GM18499 (cell line): ENCODE measurements around the gene UBL4B.

Source experiments
- ATAC-seq: cut with Tn5 transposase; IDR thresholded peaks from one replicate; pipeline ENCODE4 v1.9.1; 2021; ENCODE audit warnings: moderate number of reproducible peaks; ENCODE audit not compliant: insufficient read depth, unreplicated experiment

UBL4B gene

GRCh38 chr1:110112656-110113055, 413 bp downstream of the UBL4B start:
- no peak for ATAC-seq

GRCh38 chr1:110113551-110113950, 1.3 kb downstream of the UBL4B start:
- ATAC-seq, result no peak

- no peak for ATAC-seq
These were observed 1.9 kb downstream of the UBL4B start for GRCh38 chr1:110114173-110114572.

- no peak for ATAC-seq
These were observed 2.5 kb downstream of the UBL4B start for GRCh38 chr1:110114784-110115183.

GRCh38 chr1:110118636-110119396, 6.6 kb downstream of the UBL4B start:
- ATAC-seq, result no peak

- no peak for ATAC-seq
These were observed 7.6 kb downstream of the UBL4B start for GRCh38 chr1:110119843-110120242.

GRCh38 chr1:110120960-110121561, 8.8 kb downstream of the UBL4B start:
- no peak for ATAC-seq

GRCh38 chr1:110123224-110123623, 11.0 kb downstream of the UBL4B start:
- ATAC-seq, result no peak

- ATAC-seq, result no peak
These were observed 13.6 kb downstream of the UBL4B start for GRCh38 chr1:110125810-110126209.

- no peak for ATAC-seq
These were observed 17.9 kb downstream of the UBL4B start for GRCh38 chr1:110130113-110130591.

GRCh38 chr1:110130989-110131388, 18.7 kb downstream of the UBL4B start:
- ATAC-seq, result no peak

GRCh38 chr1:110132682-110133081, 20.4 kb downstream of the UBL4B start:
- ATAC-seq, result no peak

- no peak for ATAC-seq
These were observed 21.2 kb downstream of the UBL4B start for GRCh38 chr1:110133436-110133835.

- ATAC-seq, result no peak
These were observed 21.9 kb downstream of the UBL4B start for GRCh38 chr1:110134050-110134595.

- ATAC-seq, result no peak
These were observed 23.0 kb downstream of the UBL4B start for GRCh38 chr1:110135246-110135645.

GRCh38 chr1:110135666-110136065, 23.4 kb downstream of the UBL4B start:
- no peak for ATAC-seq

- ATAC-seq, result no peak
These were observed 24.7 kb downstream of the UBL4B start for GRCh38 chr1:110136911-110137310.

- ATAC-seq, result no peak
These were observed 26.7 kb downstream of the UBL4B start for GRCh38 chr1:110138956-110139355.

GRCh38 chr1:110144366-110144765, 32.1 kb downstream of the UBL4B start:
- no peak for ATAC-seq

- no peak for ATAC-seq
These were observed 36.7 kb downstream of the UBL4B start for GRCh38 chr1:110148961-110149360.

- no peak for ATAC-seq
These were observed 38.3 kb downstream of the UBL4B start, which contains the start of gene SLC6A17 for GRCh38 chr1:110150330-110151174. Gene SLC6A17, plus strand, starts transcription at chr1:110150494. Its CDS starts 16,436 bp downstream, at chr1:110166930.
